OCI-LY3 (cell line): ENCODE measurements around the gene ADORA1.

ENCODE experiments used
- H2AFZ ChIP-seq: fragments of 200-600, 300-600 bp; shearing (Covaris generic); 2 replicates; pipeline ENCODE4 v1.6.0; 2014; ENCODE audit warnings: antibody characterized with exemption, low read depth, low read length
- H3K27ac ChIP-seq: fragments of 200-600, 300-600 bp; sonication (generic); 2 replicates; pipeline ENCODE4 v1.5.1; 2014; ENCODE audit warnings: mild to moderate bottlenecking, low read length, moderate library complexity, mixed read lengths
- H3K27me3 ChIP-seq: fragments of 200-600, 300-600 bp; sonication (generic); 2 replicates; pipeline ENCODE4 v1.6.1; 2014; ENCODE audit warnings: low read depth, low read length, mixed read lengths
- H3K36me3 ChIP-seq: fragments of 200-600, 300-600 bp; sonication (generic); replicated peaks from 2 replicates; pipeline ENCODE3; 2014; ENCODE audit warnings: low read depth, low read length, mixed read lengths
- H3K4me1 ChIP-seq: fragments of 300-600, 200-600 bp; sonication (generic); 2 replicates; pipeline ENCODE4 v1.6.1; 2014; ENCODE audit warnings: low read length, mixed read lengths
- H3K4me2 ChIP-seq: fragments of 200-600, 300-600 bp; sonication (generic); 2 replicates; pipeline ENCODE4 v1.6.1; 2014; ENCODE audit warnings: low read length, mixed read lengths
- H3K4me3 ChIP-seq: fragments of 300-600, 200-600 bp; sonication (generic); 2 replicates; pipeline ENCODE4 v1.5.1; 2014; ENCODE audit warnings: antibody characterized with exemption, mild to moderate bottlenecking, low read length, moderate library complexity
- H3K79me2 ChIP-seq: fragments of 300-600, 200-600 bp; shearing (Covaris generic); 2 replicates; pipeline ENCODE4 v1.6.1; 2014; ENCODE audit warnings: mild to moderate bottlenecking, low read length, mixed read lengths
- H3K9ac ChIP-seq: fragments of 300-600, 200-600 bp; shearing (Covaris generic); 2 replicates; pipeline ENCODE4 v1.6.0; 2014; ENCODE audit warnings: mild to moderate bottlenecking, low read length, moderate library complexity
- H3K9me3 ChIP-seq: fragments of 200-600, 300-600 bp; shearing (Covaris generic); 2 replicates; pipeline ENCODE4 v1.6.1; 2014; ENCODE audit warnings: low read length, mixed read lengths; ENCODE audit not compliant: insufficient read depth
- H4K20me1 ChIP-seq: fragments of 200-600, 300-600 bp; sonication (generic); 2 replicates; pipeline ENCODE4 v1.6.1; 2016; ENCODE audit warnings: low read length, mixed read lengths; ENCODE audit not compliant: insufficient read depth
- CTCF ChIP-seq: fragments of 200-600, 300-600 bp; sonication (generic); IDR thresholded peaks from 2 replicates; pipeline ENCODE4 v1.5.1; 2014; ENCODE audit warnings: antibody characterized with exemption, low read length, low read depth
- EZH2phosphoT487 ChIP-seq: fragments of 200-600 bp; shearing (Covaris generic); IDR thresholded peaks from 2 replicates; pipeline ENCODE4 v1.6.1; 2018; ENCODE audit warnings: antibody characterized with exemption, mixed run types, low read depth

Gene ADORA1

DNA sequence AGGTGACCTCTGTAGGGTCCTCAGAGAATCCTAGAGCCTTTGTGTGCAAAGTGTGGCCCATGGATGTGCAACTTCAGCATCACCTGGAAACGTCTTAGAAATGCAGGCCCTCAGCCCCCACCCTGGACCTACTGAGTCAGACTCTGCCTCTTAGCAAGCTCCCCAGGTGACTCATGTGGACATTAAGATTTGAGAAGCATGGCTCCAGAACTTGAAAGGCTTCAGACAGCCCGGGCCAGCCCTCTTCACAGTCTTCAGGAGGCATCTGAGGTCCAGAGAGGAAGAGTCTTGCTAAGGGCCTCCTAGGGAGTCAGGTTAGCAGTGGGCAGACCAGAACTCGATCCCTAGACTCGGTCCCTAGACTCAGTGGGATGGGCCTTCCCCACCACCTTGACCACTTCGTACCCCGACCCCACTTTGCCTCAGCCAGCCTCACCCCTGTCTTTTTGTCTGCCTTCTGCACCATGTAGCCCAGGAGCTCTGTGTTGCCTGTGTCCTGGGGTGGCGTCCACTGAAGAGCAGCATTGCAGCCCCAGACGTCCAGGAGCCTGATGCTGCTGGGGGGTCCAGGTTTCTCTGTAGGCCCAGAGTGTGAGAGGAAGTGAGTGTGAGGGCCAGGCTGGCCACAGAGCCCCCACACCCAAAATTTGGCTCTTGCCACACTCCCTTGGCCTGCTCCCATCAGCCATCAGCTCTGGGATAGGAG, 43.3 kb downstream of the ADORA1 start:
- Histone ChIP-seq H3K4me3 (no peak overlapping the region), H3K27me3 (peaks cover 43% of the 10 kb centered on the region), H2AFZ (no peak overlapping the region), H3K4me2 (no peak overlapping the region), H3K27ac (no peak overlapping the region), H3K9me3 (no peaks in the 10 kb centered on the region), H4K20me1 (peaks cover 5% of the 10 kb centered on the region; the same call in 1 of the 2 replicates), H3K36me3 (no peaks in the 10 kb centered on the region), H3K9ac (no peak overlapping the region), H3K79me2 (no peaks in the 10 kb centered on the region), H3K4me1 (peaks cover 33% of the 10 kb centered on the region)
- no peak for TF ChIP-seq CTCF

DNA sequence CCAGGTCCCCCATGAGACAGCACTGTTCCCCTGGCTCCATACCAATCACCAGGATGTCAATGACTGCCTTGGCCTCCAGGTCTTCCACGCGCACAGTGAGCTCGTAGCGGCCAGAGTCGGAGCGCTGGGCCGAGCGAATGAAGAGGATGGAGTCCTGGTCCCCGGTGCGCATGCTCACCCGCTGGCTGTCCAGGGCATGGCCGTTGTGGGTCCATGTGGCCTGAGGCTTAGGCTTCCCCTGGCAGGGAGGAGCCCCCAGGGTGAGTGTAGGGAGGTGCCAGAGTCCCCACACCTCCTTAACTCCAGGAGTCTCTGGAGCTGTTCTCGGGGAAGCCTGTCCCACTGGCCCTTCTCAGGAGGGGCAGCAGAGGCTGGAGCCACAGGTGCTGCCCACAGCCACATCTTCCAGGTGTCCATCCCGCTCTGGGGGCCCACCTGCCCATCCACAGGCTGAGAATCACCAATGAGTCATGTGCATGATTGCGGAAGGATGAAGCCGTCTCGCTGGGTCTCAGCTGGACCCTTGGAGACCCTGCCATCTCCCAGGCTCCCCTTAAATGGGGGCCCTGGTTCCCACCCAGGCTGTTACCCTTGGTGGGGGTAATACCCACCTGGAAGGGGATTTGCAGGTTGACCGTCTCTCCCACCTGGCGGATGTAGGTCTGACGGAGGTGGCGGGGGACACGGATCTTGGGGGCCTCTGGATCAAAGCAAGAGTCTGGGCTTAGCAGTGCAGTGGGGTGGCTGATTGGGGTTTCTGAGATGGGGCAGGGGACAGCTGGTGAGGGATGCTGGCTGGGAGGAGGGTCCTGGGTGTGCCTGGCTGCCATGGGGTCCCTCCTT, 44.0 kb downstream of the ADORA1 start:
- no peak overlapping the region for H3K4me3 ChIP-seq
- no peak overlapping the region for H3K9ac ChIP-seq

DNA sequence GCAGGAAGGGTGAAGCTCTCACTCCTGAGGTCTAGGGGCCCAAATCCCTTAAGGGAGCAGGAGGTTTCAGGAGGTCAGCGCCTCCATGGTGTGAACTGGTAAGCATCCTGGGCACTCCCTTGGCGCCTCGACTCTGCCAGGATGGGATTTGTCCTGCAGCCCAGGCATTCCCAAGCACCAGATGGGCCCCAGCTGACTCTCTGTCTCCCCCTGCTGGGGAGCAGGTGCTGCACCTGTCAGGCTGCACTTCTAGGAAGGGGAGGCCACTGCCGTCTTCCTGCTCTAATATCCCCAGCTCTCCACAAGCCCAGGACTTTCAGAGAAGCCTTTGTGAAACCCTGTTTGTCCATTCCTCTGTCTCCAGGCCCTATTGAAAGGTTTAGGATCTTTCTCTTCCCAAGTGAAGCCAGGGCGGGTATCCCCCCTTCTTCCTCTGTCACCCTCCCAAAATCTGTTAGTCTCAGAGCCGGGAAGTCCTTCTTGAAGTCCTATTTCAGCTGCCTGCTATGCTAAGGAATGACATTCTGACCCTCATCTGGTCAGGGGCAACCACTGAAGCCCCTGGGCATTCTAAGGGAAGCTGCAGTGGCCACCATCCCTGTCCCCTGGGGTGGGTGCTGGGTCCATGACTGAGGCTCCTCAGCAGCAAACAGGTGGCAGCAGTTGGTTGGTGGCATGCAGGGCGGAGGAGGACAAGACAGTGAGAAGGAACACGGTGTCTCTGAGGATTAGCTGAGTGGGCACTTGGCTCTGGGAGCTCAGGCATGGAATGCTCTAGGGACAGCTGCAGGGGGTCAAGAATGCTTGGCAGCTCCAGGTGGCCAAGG, 44.9 kb downstream of the ADORA1 start:
- H3K9ac ChIP-seq: no peak overlapping the region
- TF ChIP-seq EZH2phosphoT487: no peak
- TF ChIP-seq CTCF: peak; percentile 83
- H4K20me1 ChIP-seq: peaks cover 5% of the 10 kb centered on the region; the same call in 1 of the 2 replicates
- H3K27ac ChIP-seq: no peak overlapping the region
- peaks cover 54% of the 10 kb centered on the region for H3K27me3 ChIP-seq
- peaks cover 37% of the 10 kb centered on the region for H3K4me1 ChIP-seq
- H3K36me3 ChIP-seq: no peaks in the 10 kb centered on the region
- H2AFZ ChIP-seq: no peak overlapping the region
- H3K9me3 ChIP-seq: no peaks in the 10 kb centered on the region
- no peaks in the 10 kb centered on the region for H3K79me2 ChIP-seq
- no peak overlapping the region for H3K4me3 ChIP-seq
- H3K4me2 ChIP-seq: peak overlapping the region; percentile 2; the same call in 1 of the 2 replicates

More for the DNA sequence above, 44.0 kb downstream of the ADORA1 start:
- H4K20me1 ChIP-seq: peaks cover 5% of the 10 kb centered on the region; the same call in 1 of the 2 replicates
- TF ChIP-seq EZH2phosphoT487 (no peak), CTCF (no peak)
- H3K4me2 ChIP-seq: no peak overlapping the region
- peaks cover 47% of the 10 kb centered on the region for H3K27me3 ChIP-seq
- H3K79me2 ChIP-seq: no peaks in the 10 kb centered on the region
- no peak overlapping the region for H2AFZ ChIP-seq
- no peaks in the 10 kb centered on the region for H3K9me3 ChIP-seq
- no peak overlapping the region for H3K27ac ChIP-seq
- H3K4me1 ChIP-seq: peaks cover 37% of the 10 kb centered on the region
- H3K36me3 ChIP-seq: no peaks in the 10 kb centered on the region
